ENCODE results near the gene ZNF789.

DNA sequence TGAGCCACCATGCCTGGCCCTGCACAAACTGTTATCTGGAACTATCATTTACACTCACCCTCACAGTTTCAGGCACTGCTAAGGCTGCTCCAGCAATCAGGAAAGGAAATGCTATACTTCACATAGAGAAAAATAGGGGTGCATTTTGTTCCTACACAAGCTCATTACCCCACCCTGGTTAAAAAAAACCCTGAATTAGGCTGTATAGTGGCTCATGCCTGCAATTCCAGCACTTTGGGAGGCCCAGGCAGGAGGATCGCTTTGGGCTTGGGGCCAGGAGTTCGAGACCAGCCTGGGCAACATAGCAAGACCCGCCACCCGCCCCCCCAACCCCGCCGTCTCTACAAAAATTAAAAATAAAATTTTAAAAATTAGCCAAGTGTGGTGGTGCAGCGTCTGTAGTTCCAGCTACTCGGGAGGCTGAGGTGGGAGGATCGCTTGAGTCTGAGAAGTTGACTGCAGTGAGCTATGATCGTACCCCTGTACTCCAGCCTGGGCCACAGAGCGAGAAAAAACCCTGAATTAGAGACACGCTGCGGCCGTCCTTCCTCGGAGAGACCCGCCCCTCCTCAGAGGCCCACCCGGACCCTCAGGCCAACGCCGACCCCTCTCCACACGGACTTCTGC lies 34.6 kb upstream of the ZNF789 start:
- TF ChIP-seq, protein P1, sequence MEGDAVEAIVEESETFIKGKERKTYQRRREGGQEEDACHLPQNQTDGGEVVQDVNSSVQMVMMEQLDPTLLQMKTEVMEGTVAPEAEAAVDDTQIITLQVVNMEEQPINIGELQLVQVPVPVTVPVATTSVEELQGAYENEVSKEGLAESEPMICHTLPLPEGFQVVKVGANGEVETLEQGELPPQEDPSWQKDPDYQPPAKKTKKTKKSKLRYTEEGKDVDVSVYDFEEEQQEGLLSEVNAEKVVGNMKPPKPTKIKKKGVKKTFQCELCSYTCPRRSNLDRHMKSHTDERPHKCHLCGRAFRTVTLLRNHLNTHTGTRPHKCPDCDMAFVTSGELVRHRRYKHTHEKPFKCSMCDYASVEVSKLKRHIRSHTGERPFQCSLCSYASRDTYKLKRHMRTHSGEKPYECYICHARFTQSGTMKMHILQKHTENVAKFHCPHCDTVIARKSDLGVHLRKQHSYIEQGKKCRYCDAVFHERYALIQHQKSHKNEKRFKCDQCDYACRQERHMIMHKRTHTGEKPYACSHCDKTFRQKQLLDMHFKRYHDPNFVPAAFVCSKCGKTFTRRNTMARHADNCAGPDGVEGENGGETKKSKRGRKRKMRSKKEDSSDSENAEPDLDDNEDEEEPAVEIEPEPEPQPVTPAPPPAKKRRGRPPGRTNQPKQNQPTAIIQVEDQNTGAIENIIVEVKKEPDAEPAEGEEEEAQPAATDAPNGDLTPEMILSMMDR (conservative IDR thresholded peaks at IDR 0.05; ENCODE audit: low read depth, low read length): no peak
- TF ChIP-seq BHLHE40 (IDR thresholded peaks at IDR 0.05; ENCODE audit: low read depth, low read length) (no peak), POLR2A (IDR thresholded peaks at IDR 0.05; ENCODE audit: low read depth, low read length) (no peak), CEBPB (IDR thresholded peaks at IDR 0.05; ENCODE audit: low read depth, low read length) (no peak), NFE2L2 (IDR thresholded peaks at IDR 0.05; ENCODE audit: low read depth, low read length) (no peak), RAD21 (IDR thresholded peaks at IDR 0.05; ENCODE audit: low read length) (no peak), RCOR1 (IDR thresholded peaks at IDR 0.05; ENCODE audit: insufficient replicate concordance, low read length) (no peak), MAZ (IDR thresholded peaks at IDR 0.05; ENCODE audit: borderline replicate concordance, low read depth, low read length) (no peak), FOS (IDR thresholded peaks at IDR 0.05; ENCODE audit: low read depth, low read length) (no peak), RFX5 (IDR thresholded peaks at IDR 0.05; ENCODE audit: low read depth, low read length) (no peak), SMC3 (IDR thresholded peaks at IDR 0.05; ENCODE audit: low read depth, low read length) (no peak)
- TF ChIP-seq, protein P2, sequence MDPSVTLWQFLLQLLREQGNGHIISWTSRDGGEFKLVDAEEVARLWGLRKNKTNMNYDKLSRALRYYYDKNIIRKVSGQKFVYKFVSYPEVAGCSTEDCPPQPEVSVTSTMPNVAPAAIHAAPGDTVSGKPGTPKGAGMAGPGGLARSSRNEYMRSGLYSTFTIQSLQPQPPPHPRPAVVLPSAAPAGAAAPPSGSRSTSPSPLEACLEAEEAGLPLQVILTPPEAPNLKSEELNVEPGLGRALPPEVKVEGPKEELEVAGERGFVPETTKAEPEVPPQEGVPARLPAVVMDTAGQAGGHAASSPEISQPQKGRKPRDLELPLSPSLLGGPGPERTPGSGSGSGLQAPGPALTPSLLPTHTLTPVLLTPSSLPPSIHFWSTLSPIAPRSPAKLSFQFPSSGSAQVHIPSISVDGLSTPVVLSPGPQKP (IDR thresholded peaks at IDR 0.05; ENCODE audit: borderline replicate concordance, low read depth, low read length): no peak
- TF ChIP-seq, protein P3, sequence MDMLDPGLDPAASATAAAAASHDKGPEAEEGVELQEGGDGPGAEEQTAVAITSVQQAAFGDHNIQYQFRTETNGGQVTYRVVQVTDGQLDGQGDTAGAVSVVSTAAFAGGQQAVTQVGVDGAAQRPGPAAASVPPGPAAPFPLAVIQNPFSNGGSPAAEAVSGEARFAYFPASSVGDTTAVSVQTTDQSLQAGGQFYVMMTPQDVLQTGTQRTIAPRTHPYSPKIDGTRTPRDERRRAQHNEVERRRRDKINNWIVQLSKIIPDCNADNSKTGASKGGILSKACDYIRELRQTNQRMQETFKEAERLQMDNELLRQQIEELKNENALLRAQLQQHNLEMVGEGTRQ (IDR thresholded peaks at IDR 0.05; ENCODE audit: low read depth, low read length): no peak
